ENCODE measurements around the gene PRRT1B.

DNA sequence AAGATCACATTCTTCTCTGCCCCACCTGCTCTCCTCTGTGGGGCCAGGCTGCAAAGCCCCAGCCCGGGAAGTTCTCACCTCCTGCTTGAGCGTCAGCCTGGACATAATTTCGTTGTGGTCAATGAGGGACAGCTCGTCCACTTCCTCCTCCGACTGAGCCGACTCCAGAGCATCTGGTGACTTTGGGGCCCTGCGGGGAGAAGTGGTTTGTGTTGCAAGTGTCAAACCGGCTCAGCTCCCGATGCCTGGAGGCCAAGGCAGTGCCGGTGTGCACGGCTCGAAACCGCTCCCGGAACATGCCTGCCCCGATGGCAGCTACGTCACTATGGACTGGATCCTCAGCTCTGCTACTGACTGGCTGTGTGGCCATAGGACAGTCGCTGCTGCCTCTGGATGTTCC, 52.8 kb downstream of the PRRT1B start:
- no peak for TF ChIP-seq POLR2AphosphoS5 (IDR thresholded peaks at IDR 0.05; ENCODE audit: low read depth)
- no peak for TF ChIP-seq EZH2 (IDR thresholded peaks at IDR 0.05; ENCODE audit: low read depth, unreplicated experiment)
- TF ChIP-seq, protein P1, sequence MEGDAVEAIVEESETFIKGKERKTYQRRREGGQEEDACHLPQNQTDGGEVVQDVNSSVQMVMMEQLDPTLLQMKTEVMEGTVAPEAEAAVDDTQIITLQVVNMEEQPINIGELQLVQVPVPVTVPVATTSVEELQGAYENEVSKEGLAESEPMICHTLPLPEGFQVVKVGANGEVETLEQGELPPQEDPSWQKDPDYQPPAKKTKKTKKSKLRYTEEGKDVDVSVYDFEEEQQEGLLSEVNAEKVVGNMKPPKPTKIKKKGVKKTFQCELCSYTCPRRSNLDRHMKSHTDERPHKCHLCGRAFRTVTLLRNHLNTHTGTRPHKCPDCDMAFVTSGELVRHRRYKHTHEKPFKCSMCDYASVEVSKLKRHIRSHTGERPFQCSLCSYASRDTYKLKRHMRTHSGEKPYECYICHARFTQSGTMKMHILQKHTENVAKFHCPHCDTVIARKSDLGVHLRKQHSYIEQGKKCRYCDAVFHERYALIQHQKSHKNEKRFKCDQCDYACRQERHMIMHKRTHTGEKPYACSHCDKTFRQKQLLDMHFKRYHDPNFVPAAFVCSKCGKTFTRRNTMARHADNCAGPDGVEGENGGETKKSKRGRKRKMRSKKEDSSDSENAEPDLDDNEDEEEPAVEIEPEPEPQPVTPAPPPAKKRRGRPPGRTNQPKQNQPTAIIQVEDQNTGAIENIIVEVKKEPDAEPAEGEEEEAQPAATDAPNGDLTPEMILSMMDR (conservative IDR thresholded peaks at IDR 0.05; ENCODE audit: low read depth in 2 of 2) = no peak
- no peak for TF ChIP-seq CREB1 (CRISPR knock-in tag; IDR thresholded peaks at IDR 0.05; ENCODE audit: low read depth)
- no peak for TF ChIP-seq STAT1 (IDR thresholded peaks at IDR 0.05; ENCODE audit: unreplicated experiment)
- TF ChIP-seq, protein P2, sequence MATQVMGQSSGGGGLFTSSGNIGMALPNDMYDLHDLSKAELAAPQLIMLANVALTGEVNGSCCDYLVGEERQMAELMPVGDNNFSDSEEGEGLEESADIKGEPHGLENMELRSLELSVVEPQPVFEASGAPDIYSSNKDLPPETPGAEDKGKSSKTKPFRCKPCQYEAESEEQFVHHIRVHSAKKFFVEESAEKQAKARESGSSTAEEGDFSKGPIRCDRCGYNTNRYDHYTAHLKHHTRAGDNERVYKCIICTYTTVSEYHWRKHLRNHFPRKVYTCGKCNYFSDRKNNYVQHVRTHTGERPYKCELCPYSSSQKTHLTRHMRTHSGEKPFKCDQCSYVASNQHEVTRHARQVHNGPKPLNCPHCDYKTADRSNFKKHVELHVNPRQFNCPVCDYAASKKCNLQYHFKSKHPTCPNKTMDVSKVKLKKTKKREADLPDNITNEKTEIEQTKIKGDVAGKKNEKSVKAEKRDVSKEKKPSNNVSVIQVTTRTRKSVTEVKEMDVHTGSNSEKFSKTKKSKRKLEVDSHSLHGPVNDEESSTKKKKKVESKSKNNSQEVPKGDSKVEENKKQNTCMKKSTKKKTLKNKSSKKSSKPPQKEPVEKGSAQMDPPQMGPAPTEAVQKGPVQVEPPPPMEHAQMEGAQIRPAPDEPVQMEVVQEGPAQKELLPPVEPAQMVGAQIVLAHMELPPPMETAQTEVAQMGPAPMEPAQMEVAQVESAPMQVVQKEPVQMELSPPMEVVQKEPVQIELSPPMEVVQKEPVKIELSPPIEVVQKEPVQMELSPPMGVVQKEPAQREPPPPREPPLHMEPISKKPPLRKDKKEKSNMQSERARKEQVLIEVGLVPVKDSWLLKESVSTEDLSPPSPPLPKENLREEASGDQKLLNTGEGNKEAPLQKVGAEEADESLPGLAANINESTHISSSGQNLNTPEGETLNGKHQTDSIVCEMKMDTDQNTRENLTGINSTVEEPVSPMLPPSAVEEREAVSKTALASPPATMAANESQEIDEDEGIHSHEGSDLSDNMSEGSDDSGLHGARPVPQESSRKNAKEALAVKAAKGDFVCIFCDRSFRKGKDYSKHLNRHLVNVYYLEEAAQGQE (IDR thresholded peaks at IDR 0.05; ENCODE audit: unreplicated experiment) = no peak
- TF ChIP-seq JUNB (IDR thresholded peaks at IDR 0.05; ENCODE audit: unreplicated experiment) = no peak
- TF ChIP-seq NANOG (IDR thresholded peaks at IDR 0.05; ENCODE audit: borderline replicate concordance) = no peak
- TF ChIP-seq EZH2phosphoT487 (IDR thresholded peaks at IDR 0.05; ENCODE audit: unreplicated experiment) = no peak
- TF ChIP-seq, protein P3, sequence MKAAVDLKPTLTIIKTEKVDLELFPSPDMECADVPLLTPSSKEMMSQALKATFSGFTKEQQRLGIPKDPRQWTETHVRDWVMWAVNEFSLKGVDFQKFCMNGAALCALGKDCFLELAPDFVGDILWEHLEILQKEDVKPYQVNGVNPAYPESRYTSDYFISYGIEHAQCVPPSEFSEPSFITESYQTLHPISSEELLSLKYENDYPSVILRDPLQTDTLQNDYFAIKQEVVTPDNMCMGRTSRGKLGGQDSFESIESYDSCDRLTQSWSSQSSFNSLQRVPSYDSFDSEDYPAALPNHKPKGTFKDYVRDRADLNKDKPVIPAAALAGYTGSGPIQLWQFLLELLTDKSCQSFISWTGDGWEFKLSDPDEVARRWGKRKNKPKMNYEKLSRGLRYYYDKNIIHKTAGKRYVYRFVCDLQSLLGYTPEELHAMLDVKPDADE (IDR thresholded peaks at IDR 0.05) = no peak

All from GM23338 (cell line).